Muscle of leg (tissue), 11 donors: ENCODE measurements around the gene UMAD1. TPM values are rescaled to one million over a fixed set of nuclear protein-coding genes. Genes with fewer than 3 reads are reported as not detected.

Experiments used
- DNase-seq: peaks from one replicate; pipeline ENCODE4 v3.0.0; 2013
- H3K27ac ChIP-seq: one replicate; pipeline ENCODE4 v1.5.1; 2013; ENCODE audit warnings: mild to moderate bottlenecking, low read length, control low read depth
- H3K27me3 ChIP-seq: one replicate; pipeline ENCODE4 v1.6.1; 2013; ENCODE audit warnings: low read length; ENCODE audit not compliant: control insufficient read depth, insufficient read depth
- H3K36me3 ChIP-seq: one replicate; pipeline ENCODE4 v1.6.1; 2013; ENCODE audit warnings: low read length; ENCODE audit not compliant: control insufficient read depth, insufficient read depth
- H3K4me1 ChIP-seq: one replicate; pipeline ENCODE4 v1.6.1; 2013; ENCODE audit warnings: low read length; ENCODE audit not compliant: control insufficient read depth, insufficient read depth
- H3K4me3 ChIP-seq: one replicate; pipeline ENCODE4 v1.5.1; 2013; ENCODE audit warnings: low read length, control low read depth
- H3K9me3 ChIP-seq: replicated peaks from 2 replicates; pipeline ENCODE4 v1.6.1; 2013; ENCODE audit warnings: low read depth, low read length; ENCODE audit not compliant: control insufficient read depth
- WGBS: methylation state at CpG from one replicate; pipeline ENCODE4 v1.1.5; 2013; ENCODE audit warnings: missing lambda C conversion rate; ENCODE audit not compliant: insufficient coverage; 5-methylcytosine and 5-hydroxymethylcytosine counted together
- polyA plus RNA-seq, 8 donors: library from polyadenylated mRNA; unstranded; fragments of 120-200 nt; gene quantifications; one replicate each; pipeline versions ENCODE4 v1.2.1 to v1.2.3, GENCODE V29; 2013; ENCODE audit warnings: inconsistent platforms in 1 of 8, low replicate concordance in 1 of 8; ENCODE audit not compliant: insufficient read length in 8 of 8, insufficient read depth in 1 of 8
- total RNA-seq: library from RNA; stranded (reverse); fragments of 120-200 nt; gene quantifications from one replicate; pipeline ENCODE4 v1.2.4, GENCODE V29; 2013

UMAD1 gene
- total and polyA plus RNA-seq, 9 donors = 7.4 to 11.8 (median 9.1) TPM

DNA sequence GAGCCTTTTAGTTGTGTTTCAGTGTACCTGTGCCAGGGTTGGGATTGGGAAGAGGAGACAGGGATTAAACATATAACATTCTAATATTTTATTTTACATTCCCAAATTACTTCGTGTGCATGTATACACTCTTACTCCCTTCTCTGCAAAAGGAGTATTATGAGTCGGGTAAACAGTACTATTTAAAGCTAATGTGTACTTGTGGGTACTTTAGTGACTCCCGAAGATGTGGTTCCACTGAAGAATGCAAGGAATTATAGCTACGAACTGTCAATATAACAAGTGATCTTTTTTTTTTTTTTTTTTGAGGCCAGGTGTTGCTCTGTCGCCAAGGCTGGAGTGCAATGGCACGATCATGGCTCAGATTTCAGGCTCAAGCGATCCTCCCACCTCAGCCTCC, 200.5 kb downstream of the UMAD1 start:
- WGBS = no CpG with 5 or more reads among the region's 7 CpGs
- H3K4me3 ChIP-seq = no peak overlapping the region
- no peaks in the 10 kb centered on the region for H3K4me1 ChIP-seq
- H3K36me3 ChIP-seq = no peaks in the 10 kb centered on the region
- no peak for DNase-seq
- no peaks in the 10 kb centered on the region for H3K27me3 ChIP-seq
- H3K27ac ChIP-seq = no peak overlapping the region
- H3K9me3 ChIP-seq = no peaks in the 10 kb centered on the region

GRCh38 chr7:7843240-7843639, 202.7 kb downstream of the UMAD1 start:
- Histone ChIP-seq H3K27me3 (no peaks in the 10 kb centered on the region), H3K36me3 (no peaks in the 10 kb centered on the region), H3K27ac (no peak overlapping the region), H3K4me1 (no peaks in the 10 kb centered on the region), H3K4me3 (no peak overlapping the region), H3K9me3 (no peaks in the 10 kb centered on the region)
- WGBS = 80% methylated on average over 1 of the region's 5 CpGs
- DNase-seq = no peak

- DNase-seq = no peak
- Histone ChIP-seq H3K27ac (no peak overlapping the region), H3K4me1 (no peaks in the 10 kb centered on the region), H3K27me3 (no peaks in the 10 kb centered on the region), H3K9me3 (no peaks in the 10 kb centered on the region), H3K36me3 (no peaks in the 10 kb centered on the region), H3K4me3 (no peak overlapping the region)
- WGBS = no CpG with 5 or more reads among the region's 5 CpGs
Observed at GRCh38 chr7:7843972-7844371, 203.4 kb downstream of the UMAD1 start.

DNA sequence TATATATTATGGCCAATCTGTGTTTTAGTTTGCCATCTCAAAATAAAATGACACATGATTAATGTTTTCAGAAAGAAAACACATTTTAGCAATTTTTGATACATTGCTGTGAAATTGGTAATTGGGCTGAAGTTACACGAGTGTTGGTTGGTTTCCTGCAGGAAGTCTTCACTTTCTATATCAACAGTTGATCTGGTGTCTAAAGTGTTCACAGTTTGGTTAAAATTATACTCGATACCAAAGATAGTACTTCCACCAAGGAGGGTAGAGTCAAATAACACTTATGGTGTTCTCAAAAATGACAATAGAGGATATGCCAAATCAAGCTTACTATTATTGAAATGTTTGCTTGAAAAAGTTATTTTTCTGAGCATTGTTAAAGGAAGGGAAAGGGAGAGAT, 207.7 kb downstream of the UMAD1 start:
- no peak for DNase-seq
- no CpG with 5 or more reads among the region's 2 CpGs for WGBS
- no peaks in the 10 kb centered on the region for H3K27me3 ChIP-seq
- H3K9me3 ChIP-seq = no peaks in the 10 kb centered on the region
- H3K36me3 ChIP-seq = no peaks in the 10 kb centered on the region
- H3K4me1 ChIP-seq = no peaks in the 10 kb centered on the region
- no peak overlapping the region for H3K27ac ChIP-seq
- no peak overlapping the region for H3K4me3 ChIP-seq

GRCh38 chr7:7848892-7849291, 208.3 kb downstream of the UMAD1 start:
- no peak overlapping the region for H3K4me3 ChIP-seq
- no CpG with 5 or more reads among the region's 3 CpGs for WGBS
- H3K4me1 ChIP-seq = no peaks in the 10 kb centered on the region
- H3K27ac ChIP-seq = no peak overlapping the region
- no peak for DNase-seq
- no peaks in the 10 kb centered on the region for H3K27me3 ChIP-seq
- H3K36me3 ChIP-seq = no peaks in the 10 kb centered on the region
- H3K9me3 ChIP-seq = no peaks in the 10 kb centered on the region

DNA sequence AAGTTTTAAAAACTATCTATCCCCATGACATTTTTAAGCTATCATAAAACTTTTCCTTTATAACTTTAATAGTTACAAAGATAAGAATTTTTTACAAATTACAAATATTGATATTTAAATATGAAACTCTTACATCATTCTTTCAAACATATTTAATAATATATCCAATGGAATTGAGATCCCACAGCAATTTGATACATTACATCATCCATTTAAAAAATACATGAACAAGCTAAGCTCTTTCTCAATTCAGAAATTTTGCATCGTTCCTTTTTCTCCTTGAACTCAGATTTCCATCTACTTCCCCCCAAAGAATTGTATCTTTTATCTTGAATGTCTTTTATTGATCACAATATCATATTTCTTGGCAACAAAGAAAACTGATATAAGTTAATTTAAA, 209.6 kb downstream of the UMAD1 start:
- Histone ChIP-seq H3K9me3 (peaks cover 7% of the 10 kb centered on the region), H3K27ac (no peak overlapping the region), H3K27me3 (no peaks in the 10 kb centered on the region), H3K36me3 (no peaks in the 10 kb centered on the region), H3K4me3 (no peak overlapping the region), H3K4me1 (no peaks in the 10 kb centered on the region)
- WGBS = no CpG with 5 or more reads among the region's 1 CpG
- DNase-seq = no peak

DNA sequence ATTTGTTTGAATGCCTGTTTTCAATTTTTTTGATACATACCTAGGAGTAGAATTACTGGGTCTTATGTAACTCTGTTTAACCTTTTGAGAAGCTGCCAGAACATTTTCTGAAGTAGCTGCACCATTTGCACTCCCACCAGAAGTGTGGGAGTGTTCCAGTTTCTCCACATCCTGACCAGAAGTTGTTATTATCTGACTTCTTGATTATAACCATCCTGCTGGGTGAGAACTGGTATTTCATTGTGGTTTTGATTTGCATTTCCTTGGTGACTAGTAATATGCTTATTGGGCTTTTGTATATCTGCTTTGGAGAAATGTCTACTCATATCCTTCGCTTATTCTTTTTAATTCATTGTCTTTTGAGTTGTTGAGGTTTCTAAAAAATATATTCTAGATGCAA, 210.8 kb downstream of the UMAD1 start:
- Histone ChIP-seq H3K27ac (no peak overlapping the region), H3K27me3 (no peaks in the 10 kb centered on the region), H3K9me3 (peaks cover 11% of the 10 kb centered on the region), H3K4me1 (no peaks in the 10 kb centered on the region), H3K4me3 (no peak overlapping the region), H3K36me3 (no peaks in the 10 kb centered on the region)
- no peak for DNase-seq
- no CpG with 5 or more reads among the region's 1 CpG for WGBS

DNA sequence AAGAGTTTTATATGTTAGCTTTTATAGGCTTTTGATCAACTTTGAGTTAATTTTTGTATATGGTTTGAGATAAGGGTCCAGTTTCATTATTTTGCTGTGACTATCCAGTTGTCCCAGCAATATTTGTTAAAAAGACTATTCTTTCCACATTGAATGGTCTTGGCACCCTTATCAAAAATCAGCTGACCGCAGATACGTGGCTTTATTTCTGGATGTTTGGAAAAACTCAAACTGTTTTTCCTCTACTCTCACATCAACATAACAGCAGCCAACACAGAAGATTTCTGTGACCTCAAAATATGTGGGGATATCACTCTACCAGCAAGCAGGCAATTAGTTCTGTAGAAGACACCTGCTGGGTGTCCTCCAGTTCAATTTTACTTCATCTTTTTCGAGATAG, 211.4 kb downstream of the UMAD1 start:
- DNase-seq = no peak
- Histone ChIP-seq H3K4me1 (no peaks in the 10 kb centered on the region), H3K4me3 (no peak overlapping the region), H3K36me3 (no peaks in the 10 kb centered on the region), H3K27me3 (no peaks in the 10 kb centered on the region), H3K27ac (no peak overlapping the region), H3K9me3 (peaks cover 11% of the 10 kb centered on the region)
- 80% methylated on average over 1 of the region's 3 CpGs for WGBS

- H3K9me3 ChIP-seq = peaks cover 11% of the 10 kb centered on the region
- no peak overlapping the region for H3K4me3 ChIP-seq
Observed at GRCh38 chr7:7857143-7857583, 216.6 kb downstream of the UMAD1 start.

GRCh38 chr7:7858559-7858958, 218.0 kb downstream of the UMAD1 start:
- Histone ChIP-seq H3K4me1 (peaks cover 2% of the 10 kb centered on the region), H3K4me3 (no peak overlapping the region), H3K27ac (no peak overlapping the region), H3K9me3 (peaks cover 11% of the 10 kb centered on the region), H3K27me3 (no peaks in the 10 kb centered on the region), H3K36me3 (no peaks in the 10 kb centered on the region)
- 50% methylated on average over 2 of the region's 4 CpGs for WGBS
- DNase-seq = peak; percentile 65

More at GRCh38 chr7:7857143-7857583, 216.6 kb downstream of the UMAD1 start:
- H3K36me3 ChIP-seq = no peaks in the 10 kb centered on the region
- DNase-seq = peak; percentile 53
- no CpG with 5 or more reads among the region's 3 CpGs for WGBS
- no peak overlapping the region for H3K27ac ChIP-seq
- no peaks in the 10 kb centered on the region for H3K27me3 ChIP-seq
- peaks cover 2% of the 10 kb centered on the region for H3K4me1 ChIP-seq

DNA sequence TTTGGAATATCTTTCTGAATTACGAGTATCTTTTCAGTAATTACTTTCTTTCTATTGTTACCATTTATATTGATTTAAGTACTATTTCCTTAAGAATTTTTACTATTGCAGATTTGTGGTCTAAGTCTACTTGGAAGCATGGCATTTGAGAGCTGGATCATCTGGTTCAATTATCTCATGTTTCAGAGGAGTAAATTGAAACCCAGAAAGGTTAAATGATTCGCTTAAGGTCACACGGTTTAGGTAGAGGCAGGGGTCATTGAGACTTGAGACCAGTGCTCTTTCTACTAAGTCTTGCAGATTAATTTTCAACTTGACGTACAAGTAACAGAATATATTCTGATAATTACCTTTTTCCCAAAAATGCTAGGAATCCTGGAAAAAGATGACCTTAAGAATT, 218.9 kb downstream of the UMAD1 start:
- Histone ChIP-seq H3K27me3 (no peaks in the 10 kb centered on the region), H3K4me1 (peaks cover 2% of the 10 kb centered on the region), H3K4me3 (no peak overlapping the region), H3K27ac (no peak overlapping the region), H3K36me3 (no peaks in the 10 kb centered on the region), H3K9me3 (peaks cover 11% of the 10 kb centered on the region)
- no peak for DNase-seq
- 80% methylated on average over 1 of the region's 4 CpGs for WGBS
